Epithelial cell of prostate (primary cell): ENCODE results near the gene PILRB.
"Not testable (repeated sequence)": the region's sequence is repeated elsewhere in the genome, so short reads cannot be mapped to it uniquely, and the experiment has no call there.

Source experiments
- DNase-seq: peaks from one replicate; pipeline ENCODE4 v3.0.0-alpha.2; 2011; ENCODE audit warnings: low read depth, low spot score
- H3K27ac ChIP-seq: fragments of 450-650 bp; 2 replicates; pipeline ENCODE4 v1.5.1; 2017; ENCODE audit warnings: mild to moderate bottlenecking

The PILRB gene

DNA sequence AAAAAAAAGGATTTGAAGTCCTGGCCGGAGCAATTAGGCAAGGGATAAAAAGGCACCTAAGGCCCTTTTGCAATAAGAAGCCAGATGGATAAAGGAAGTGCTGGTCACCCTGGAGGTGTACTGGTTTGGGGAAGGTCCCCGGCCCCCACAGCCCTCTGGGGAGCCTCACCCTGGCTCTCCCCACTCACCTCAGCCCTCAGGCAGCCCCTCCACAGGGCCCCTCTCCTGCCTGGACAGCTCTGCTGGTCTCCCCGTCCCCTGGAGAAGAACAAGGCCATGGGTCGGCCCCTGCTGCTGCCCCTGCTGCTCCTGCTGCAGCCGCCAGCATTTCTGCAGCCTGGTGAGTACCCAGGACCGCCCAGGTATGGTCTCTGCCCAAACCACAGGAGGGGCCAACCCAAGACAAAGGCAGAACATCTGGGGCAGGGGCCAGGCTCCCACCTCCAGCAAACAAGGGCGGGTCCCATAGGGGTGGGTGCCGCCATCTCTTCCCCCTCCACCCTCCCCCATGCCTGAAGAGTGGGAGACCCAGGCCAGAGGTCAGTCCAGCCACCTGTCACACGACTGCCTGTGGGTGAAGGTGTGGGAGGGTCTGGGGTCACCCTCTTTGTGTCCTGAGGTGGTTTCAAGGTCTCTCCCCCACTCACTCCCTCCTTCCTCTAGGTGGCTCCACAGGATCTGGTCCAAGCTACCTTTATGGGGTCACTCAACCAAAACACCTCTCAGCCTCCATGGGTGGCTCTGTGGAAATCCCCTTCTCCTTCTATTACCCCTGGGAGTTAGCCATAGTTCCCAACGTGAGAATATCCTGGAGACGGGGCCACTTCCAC is at the start of gene PILRB:
TSS of gene PILRB (plus strand) at position 91 of the 830 bp plus-strand sequence. CDS start at position 277, 186 bp downstream.
- DNase-seq: no peak
- H3K27ac ChIP-seq: no peak within 1 kb of the TSS

DNA sequence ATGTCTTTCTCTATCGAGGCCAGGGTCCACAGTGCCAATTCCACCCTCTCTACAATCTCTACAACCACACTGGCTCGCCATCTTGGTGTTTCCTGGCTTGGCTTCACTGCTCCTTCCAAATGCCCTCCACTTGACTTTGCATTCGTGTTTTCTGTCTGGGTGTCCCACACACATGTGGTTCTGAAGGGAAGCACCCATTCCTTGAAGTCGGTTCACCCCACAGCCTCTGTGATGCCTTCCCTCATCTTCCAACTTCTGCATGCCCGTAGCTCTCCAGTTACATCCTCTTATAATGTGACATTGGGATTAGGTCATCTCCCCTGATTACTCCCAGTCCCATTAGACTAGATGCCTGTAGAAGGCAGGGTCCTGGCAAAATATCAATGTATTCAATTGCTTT is 39.6 kb upstream of the PILRB start:
- H3K27ac ChIP-seq, DNase-seq: not testable (repeated sequence)

DNA sequence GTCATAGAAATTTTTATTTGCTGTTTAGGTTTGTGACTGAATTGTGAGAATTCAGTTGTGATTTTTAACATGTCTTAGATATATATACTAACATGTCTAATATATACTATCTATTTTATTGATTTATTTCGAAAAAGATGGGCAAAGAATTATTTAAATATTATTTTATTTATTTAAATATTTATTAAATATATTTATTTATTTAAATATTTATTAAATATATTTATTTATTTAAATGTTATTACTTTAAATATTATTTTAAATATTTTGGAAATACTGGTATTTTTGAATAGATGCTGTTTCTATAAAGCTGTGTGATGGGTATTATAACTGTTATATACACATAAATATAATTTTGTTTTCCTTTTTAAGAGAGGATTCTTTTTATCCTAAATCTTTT is 36.3 kb upstream of the PILRB start:
- not testable (repeated sequence) for H3K27ac ChIP-seq, DNase-seq

DNA sequence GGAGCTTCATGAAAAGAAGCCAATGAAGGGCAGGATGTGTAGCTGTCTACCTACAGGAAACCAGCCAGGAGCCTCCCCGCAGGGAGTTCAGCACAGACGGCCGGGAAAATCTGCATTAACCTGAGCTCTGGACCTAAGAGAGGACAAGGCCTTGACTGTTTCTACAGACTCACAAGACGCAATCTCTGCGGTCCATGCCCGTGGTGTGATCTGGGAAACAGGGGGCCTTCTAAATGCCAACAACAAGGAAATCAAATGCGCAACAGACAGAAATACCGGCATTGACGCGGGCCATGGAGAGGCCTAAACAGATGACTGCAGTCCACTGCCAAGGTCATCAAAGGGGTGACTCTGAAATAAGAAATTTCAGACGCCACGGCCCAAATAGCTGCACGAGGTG is 33.7 kb upstream of the PILRB start:
- H3K27ac ChIP-seq, DNase-seq: not testable (repeated sequence)

DNA sequence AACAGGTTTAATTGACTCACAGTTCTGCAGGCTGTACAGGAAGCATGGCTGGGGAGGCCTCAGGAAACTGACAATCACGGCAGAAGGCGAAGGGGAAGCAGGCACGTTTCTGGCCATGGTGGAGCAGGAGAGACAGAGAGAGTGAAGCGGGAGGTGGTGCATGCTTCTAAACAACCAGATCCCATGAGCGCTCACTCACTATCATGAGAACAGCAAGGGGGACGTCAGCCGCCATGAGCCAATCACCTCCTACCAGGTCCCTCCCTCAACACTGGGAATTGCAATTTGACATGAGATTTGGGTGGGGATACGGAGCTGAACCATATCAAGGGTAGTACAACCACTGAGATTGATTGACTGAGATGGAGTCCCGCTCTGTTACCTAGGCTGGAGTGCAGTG is 32.2 kb upstream of the PILRB start:
- not testable (repeated sequence) for DNase-seq, H3K27ac ChIP-seq

DNA sequence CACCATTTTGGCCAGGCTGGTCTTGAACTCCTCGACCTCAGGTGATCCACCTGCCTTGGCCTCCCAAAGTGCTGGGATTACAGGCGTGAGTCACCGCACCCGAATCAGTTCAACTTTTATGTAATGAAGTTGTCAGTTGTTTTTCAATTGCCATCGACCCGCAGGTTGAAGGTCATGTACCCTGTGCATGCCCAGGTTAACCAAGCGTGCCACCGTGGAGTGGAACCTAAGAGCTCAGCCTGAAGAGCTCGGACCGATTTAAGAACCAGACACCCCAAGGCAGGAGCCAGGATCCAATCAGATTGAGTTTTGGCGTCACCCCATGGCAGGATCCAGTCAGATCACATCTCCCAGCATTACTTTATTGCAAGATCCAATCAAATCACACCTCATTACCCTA is 31.0 kb upstream of the PILRB start:
- H3K27ac ChIP-seq, DNase-seq: not testable (repeated sequence)

DNA sequence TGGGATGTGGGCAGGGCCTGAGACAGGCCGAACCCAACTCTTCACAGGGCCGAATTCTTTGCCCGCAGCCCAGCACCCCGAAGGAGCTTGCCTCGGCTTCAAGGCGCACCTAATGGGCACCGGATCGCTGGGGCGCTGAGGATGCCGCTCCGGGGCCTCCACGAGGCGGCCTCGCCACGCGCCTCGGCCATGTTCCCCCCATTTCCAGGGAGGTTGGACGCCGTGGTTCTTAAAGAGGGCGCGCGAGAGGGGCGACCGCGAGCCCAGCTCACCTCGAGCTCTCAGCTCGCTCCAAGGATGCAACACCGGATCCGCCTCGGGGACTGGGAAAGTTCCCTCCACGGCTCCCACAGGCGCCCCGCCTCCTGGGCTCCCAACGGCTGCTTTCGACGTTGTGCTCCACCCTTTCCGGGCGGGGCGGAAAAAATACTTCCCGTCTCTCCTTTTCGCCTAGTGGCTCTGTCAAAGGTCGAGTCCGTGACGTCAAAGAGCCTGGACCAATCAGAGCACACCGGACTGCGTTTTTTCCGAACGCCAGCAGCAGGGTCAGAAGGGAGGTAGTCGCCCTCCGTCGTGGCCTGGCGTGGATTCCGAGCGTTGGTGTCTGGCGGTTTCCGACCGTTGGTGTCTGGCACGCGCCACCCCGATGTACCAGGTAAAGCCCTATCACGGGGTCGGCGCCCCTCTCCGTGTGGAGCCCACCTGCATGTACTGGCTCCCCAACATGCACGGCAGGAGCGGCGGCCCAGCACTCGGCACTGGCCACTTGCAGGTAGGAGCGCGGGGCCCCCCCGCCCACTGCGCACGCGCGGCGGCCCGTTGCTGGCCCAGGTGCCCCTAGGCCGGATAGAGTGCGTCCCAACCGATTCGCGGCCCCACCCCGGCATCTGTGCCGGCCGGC is 22.1 kb upstream of the PILRB start:
- DNase-seq: peak; percentile 63

DNA sequence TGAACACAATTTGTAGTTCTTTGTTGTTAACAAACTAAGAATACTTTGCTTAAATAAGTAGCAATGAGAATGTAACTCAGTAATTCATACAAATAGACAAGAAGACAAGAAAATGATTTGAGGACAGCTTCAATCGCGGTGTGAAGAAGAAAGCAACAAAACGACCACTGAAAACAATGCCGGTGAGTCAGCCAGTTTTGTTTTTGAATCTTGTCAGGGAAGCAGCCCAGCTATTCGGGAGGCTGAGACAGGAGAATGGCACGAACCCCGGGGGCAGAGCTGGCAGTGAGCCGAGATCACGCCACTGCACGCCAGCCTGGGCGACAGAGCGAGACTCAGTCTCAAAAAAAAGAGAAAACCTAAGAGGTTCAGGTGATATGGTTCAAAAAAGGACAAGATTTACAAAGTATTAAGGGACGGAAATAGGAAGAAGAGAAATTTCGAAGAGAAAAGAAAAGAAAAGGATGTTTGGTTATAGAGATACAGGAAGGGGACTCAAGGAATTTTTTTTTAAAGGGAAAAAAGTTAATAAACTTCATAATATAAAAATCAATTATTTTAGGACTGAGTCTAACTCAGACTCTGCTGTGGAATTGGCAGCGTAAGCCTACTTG is 19.7 kb upstream of the PILRB start:
- H3K27ac ChIP-seq: peak overlapping the region; percentile 82
- DNase-seq: peak; percentile 33

More for the DNA sequence above, 22.1 kb upstream of the PILRB start:
- H3K27ac ChIP-seq: peak overlapping the region; percentile 82

DNA sequence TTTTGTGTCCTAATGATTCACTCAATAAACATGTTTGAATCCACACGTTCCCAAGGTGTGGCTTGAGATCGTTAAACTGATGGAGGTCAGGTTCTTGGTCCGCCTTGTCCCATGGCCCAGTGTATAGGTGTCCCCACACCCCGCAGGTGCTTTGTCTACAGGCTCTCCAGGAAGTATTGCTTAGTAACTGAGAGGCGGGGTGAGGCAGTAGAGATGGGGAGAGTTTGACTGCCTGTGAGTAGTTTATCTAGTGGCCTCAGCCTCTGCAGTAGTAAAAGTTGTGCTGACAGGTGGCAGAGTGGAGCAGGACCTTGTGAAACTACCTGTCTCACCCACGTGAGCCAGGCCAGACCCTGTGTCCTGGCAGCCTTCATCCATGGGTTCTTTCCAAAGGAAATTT is 16.6 kb upstream of the PILRB start:
- H3K27ac ChIP-seq: peak overlapping the region; percentile 68
- DNase-seq: peak; percentile 6

DNA sequence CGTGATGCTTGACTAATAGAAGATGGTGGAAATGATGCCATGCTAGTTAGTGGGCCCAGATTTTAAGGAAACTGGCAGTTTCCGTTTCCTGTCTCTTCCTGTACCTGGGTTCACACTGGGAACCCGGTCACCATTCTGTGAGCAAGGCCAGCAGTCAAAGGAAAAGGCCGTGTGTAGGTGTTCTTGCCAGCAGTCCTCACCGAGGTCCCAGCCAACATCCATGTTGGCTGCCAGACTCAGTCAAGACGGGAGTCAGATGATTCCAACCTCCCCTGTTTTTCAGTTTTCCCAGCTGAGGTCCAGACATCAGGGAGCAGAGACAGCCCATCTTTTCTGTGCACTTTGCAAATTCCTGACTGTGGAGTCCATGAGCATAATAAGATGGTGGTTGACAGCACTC is 15.2 kb upstream of the PILRB start:
- H3K27ac ChIP-seq: no peak overlapping the region
- no peak for DNase-seq

DNA sequence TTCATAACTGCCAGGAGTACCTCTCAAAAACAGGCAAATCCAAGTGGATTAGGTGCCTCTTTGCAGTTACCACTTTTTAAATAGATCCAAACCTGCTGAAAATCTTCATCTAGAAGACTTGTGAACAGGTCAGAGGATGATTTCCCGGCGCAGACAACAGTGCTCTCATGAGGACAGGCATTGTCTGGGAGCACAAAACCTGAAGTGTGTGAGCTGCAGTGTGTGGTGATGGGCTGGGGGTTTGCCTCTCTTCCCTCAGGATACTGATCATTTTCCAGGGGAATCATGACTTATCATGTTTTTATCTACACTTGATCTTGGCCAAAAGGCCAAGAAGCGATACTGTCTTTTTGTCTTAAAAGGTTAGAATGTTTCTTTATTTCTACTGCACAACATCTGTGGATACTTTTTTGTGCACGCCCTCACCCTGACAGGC is 13.8 kb upstream of the PILRB start:
- H3K27ac ChIP-seq, DNase-seq: not testable (repeated sequence)

DNA sequence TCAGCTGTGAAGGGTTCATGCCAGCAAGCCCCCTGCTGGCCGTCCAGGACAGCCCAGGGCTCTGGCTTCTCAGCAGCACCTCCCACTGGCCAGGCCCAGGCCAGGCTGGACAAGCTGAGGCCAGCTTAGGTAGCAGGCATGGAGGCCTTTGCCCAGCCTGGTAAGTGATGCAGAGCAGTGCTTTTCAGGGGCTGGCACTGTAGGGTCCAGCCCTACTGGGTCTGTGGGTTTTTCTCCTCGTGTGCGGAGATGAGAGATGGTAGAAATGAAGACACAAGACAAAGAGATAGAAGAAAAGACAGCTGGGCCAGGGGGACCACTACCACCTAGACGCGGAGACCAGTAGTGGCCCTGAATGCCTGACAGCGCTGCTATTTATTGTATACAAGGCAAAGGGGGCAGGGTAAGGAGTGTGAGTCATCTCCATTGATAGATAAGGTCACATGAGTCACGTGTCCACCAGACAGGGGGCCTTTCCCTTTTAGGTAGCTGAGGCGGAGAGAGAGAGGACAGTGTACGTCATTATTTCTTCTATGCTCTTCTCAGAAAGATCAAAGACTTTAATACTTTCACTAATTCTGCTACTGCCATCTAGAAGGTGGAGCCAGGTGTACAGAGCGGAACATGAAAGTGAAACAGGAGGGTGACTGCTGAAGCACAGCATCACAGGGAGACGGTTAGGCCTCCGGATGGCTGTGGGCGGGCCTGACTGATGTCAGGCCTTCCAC is 13.2 kb upstream of the PILRB start:
- DNase-seq, H3K27ac ChIP-seq: not testable (repeated sequence)

DNA sequence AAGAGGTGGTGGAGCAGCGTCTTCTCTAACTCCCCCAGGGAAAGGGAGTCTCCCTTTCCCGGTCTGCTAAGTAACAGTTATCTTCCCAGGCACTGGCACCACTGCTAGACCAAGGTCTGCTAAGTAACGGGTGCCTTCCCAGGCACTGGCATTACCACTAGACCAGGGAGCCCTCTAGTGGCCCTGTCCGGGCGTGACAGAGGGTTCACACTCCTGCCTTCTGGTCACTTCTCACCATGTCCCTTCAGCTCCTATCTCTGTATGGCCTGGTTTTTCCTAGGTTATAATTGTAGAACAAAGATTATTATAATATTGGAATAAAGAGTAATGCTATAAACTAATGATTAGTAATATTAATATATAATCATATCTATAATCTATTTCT is 12.6 kb upstream of the PILRB start:
- not testable (repeated sequence) for H3K27ac ChIP-seq, DNase-seq

DNA sequence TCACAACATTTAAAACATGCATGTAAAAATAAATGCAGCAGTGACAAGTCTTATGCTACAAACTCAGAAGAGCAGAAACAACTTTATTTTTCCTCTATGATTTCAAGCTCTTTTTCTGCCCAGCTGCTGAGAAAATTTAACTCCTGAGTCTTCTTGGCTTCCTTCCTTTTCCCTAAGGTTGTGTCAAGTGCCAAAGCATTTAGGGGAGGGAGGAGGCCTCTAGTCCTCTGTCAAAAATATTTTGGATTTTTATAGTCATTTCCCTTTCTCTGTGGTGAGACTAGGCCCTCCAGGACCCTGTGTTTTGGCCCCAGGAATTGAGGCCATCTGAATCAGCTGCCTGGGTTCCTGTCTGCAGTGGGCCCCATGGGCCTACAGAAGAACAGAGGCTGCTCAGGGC is 11.0 kb upstream of the PILRB start:
- no peak overlapping the region for H3K27ac ChIP-seq
- DNase-seq: no peak

DNA sequence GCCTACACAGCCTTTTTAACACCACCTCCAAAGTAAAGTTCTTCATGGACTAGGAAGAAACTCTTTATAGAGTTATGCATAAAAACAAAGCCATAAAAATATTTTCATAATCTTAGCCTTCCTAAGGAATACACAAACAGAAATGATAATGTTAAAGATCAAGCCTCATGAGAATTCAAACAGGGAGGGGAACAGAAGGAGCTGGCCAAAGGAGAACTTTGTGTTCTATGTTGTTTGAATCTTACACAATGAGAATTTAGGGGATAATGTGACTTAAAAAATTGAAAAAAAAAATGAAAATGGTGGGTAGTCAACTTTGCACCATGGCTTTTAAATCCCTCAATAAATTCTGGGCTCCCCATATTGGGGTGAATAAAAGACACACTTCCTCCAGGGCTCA is 9.1 kb upstream of the PILRB start:
- H3K27ac ChIP-seq: no peak overlapping the region
- no peak for DNase-seq

DNA sequence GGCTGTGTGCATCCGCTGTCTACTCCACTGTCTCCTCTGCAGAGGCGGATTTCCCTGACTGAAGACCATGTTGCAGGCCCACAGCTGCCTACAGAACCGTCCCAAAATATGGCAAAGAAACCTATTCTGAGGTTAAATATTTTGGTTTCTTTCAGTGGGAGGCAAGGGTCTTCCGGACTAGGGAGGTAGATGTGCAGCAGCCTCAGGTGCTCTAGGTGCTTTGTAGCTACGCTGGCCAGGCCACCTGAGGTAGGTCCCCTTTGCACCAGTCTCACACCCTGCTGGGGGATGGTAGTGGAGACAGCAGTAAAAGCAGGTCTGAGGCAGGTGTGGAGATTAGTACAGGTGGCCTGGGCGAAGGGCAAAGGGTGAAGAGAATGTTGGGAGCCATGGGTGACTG is 8.2 kb upstream of the PILRB start:
- no peak for DNase-seq
- H3K27ac ChIP-seq: no peak overlapping the region

DNA sequence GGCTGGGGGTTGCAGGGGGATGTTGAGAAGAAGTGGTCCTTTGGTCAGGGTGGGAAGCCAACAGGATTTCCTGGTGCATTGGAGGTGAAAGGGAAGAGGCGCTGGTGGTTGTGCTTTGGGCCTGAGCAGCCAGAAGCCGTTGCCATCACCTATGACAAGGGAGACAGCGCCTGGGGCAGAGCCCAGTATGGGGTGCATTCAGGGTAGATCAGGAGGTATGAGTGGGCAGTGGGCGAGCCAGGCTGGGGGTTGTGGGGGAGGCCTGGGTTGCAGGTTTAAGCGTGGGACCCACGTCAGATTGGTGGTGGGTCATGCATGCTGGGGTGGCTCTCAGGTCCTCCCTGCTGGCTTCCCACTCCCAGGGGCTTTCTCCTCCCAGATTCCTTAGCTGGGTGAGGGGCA is 6.3 kb upstream of the PILRB start:
- no peak overlapping the region for H3K27ac ChIP-seq
- no peak for DNase-seq

DNA sequence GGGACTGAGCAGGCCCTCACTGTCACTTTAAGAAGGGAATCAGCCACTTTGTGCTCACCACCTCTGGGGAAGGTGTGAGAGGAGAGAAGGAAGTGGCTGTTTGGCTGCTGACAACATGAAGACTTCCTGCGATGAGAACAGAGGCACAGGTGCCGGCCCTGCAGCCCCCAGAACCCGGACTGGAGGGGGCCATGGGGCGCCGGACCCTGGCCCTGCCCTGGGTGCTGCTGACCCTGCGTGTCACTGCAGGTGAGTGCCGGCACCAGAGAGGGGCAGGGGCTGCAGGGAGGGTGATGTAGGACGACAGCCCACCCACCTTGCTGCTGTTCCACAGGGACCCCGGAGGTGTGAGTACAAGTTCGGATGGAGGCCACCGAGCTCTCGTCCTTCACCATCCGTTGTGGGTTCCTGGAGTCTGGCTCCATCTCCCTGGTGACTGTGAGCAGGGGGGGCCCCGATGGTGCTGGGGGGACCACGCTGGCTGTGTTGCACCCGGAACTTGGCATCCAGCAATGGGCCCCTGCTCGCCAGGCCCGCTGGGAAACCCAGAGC is 5.6 kb upstream of the PILRB start:
- not testable (repeated sequence) for H3K27ac ChIP-seq, DNase-seq

DNA sequence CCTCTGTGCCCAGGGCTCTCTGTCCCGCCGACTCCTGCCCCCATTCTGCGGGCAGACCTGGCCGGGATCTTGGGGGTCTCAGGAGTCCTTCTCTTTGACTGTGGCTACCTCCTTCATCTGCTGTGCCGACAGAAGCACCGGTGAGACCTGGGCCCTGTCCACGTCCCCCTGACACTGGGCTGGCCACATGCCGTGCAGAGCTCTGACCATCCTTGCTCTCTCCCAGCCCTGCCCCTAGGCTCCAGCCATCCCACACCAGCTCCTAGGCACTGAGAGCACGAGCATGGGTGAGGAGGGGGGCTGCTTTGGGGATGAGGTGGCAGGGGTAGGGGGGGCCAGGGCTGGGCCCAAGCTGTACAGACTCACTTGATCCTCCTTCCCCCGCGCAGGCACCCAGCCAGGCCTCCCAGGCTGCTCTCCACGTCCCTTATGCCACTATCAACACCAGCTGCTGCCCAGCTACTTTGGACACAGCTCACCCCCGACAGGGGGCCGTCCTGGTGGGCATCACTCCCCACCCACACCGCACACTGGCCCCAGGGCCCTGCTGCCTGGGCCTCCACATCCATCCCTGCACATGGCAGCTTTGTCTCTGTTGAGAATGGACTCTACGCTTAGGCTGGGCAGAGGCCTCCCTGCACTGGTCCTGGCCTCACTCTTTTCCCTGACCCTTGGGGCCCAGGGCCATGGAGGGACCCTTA is 4.8 kb upstream of the PILRB start:
- DNase-seq: no peak
- no peak overlapping the region for H3K27ac ChIP-seq
